HFFc6 (cell line): ENCODE results near the gene SPAG8. TPM values are rescaled to one million over a fixed set of nuclear protein-coding genes. Genes with fewer than 3 reads are reported as not detected.

ENCODE experiments used
- DNase-seq: peaks from one replicate; pipeline ENCODE4 v3.0.0-alpha.2; 2018
- H3K27ac Mint-ChIP-seq: 2 replicates; pipeline ENCODE4 v1.8.0; 2020; ENCODE audit warnings: mild to moderate bottlenecking, mixed read lengths
- H3K27me3 Mint-ChIP-seq: 2 replicates; pipeline ENCODE4 v1.8.0; 2021; ENCODE audit warnings: mild to moderate bottlenecking, moderate library complexity, mixed read lengths; ENCODE audit not compliant: insufficient read depth
- H3K36me3 Mint-ChIP-seq: 2 replicates; pipeline ENCODE4 v1.8.0; 2021; ENCODE audit warnings: low read depth, mixed read lengths
- H3K4me1 Mint-ChIP-seq: 2 replicates; pipeline ENCODE4 v1.8.0; 2020; ENCODE audit warnings: low read depth, mixed read lengths
- H3K4me3 Mint-ChIP-seq: 2 replicates; pipeline ENCODE4 v1.8.0; 2020; ENCODE audit warnings: mild to moderate bottlenecking, moderate library complexity, mixed read lengths
- H3K9me3 Mint-ChIP-seq: 2 replicates; pipeline ENCODE4 v1.8.0; 2020; ENCODE audit warnings: mild to moderate bottlenecking, mixed read lengths
- total RNA-seq, 6 experiments: library from RNA; stranded (reverse); fragmentation: NEBNext Ultra II Directional; extraction: Animal tissue kit (Norgen Biotek cat#: 25700); gene quantifications; 2 replicates in 1 of 6; 3 replicates in 5 of 6; pipeline ENCODE4 v1.2.3, GENCODE V29; 2021
- TF ChIP-seq, protein P1 (sequence below): fragments of 200-600 bp; sonication (generic); IDR thresholded peaks from 2 replicates; pipeline ENCODE4 v1.5.0; 2021; ENCODE audit warnings: antibody characterized with exemption, mild to moderate bottlenecking

Gene SPAG8
- total RNA-seq, 6 experiments from 2014 or later, result 0.80 to 1.7 (median 1.2) TPM

DNA sequence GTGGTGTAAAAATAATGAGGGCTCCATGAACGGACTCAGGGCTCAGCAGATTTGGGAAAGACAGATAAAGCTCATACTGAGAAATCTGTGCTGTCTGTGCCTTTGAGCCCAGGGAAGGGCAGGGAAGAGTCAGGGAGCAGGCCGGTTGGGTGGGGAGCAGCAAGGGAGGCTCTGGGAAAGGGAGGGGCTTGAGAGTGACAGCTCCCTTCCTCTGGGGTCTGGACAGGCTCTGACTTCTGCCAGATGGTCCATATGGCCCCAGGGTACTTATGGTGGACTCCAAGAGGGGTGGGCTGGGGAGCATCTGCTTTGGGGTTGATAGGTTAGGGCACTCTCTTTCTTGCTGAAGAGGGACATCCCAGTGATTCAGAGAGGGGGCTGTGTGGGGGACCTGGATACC is 18.6 kb downstream of the SPAG8 start:
- Mint-ChIP-seq H3K9me3 (no peaks in the 10 kb centered on the region), H3K27ac (peak overlapping the region; percentile 13), H3K36me3 (no peaks in the 10 kb centered on the region), H3K4me1 (peaks cover 69% of the 10 kb centered on the region), H3K27me3 (no peaks in the 10 kb centered on the region; the same call in none of the 2 replicates), H3K4me3 (peak overlapping the region; percentile 82)
- TF ChIP-seq, protein P1, sequence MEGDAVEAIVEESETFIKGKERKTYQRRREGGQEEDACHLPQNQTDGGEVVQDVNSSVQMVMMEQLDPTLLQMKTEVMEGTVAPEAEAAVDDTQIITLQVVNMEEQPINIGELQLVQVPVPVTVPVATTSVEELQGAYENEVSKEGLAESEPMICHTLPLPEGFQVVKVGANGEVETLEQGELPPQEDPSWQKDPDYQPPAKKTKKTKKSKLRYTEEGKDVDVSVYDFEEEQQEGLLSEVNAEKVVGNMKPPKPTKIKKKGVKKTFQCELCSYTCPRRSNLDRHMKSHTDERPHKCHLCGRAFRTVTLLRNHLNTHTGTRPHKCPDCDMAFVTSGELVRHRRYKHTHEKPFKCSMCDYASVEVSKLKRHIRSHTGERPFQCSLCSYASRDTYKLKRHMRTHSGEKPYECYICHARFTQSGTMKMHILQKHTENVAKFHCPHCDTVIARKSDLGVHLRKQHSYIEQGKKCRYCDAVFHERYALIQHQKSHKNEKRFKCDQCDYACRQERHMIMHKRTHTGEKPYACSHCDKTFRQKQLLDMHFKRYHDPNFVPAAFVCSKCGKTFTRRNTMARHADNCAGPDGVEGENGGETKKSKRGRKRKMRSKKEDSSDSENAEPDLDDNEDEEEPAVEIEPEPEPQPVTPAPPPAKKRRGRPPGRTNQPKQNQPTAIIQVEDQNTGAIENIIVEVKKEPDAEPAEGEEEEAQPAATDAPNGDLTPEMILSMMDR, result no peak
- DNase-seq, result no peak

DNA sequence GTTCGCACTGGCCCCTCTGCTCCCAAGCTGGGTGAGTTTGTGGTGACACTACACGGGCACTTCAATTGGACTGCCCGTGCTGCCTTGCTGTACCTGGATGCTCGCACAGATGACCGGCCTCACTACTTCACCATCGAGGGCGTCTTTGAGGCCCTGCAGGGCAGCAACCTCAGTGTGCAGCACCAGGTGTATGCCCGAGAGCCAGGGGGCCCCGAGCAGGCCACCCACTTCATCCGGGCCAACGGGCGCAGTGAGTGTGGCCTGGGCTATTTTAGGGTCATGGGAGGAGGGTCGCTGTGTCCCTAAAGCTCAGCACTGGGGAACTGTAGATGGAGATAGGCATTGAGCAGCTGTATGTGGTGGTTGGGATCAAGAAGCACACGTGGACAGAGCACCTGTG is 19.2 kb downstream of the SPAG8 start:
- peak overlapping the region; percentile 82 for H3K4me3 Mint-ChIP-seq
- H3K36me3 Mint-ChIP-seq, result no peaks in the 10 kb centered on the region
- peaks cover 65% of the 10 kb centered on the region for H3K4me1 Mint-ChIP-seq
- no peaks in the 10 kb centered on the region for H3K9me3 Mint-ChIP-seq
- peak overlapping the region; percentile 68 for H3K27ac Mint-ChIP-seq
- TF ChIP-seq, protein P1, result no peak
- DNase-seq, result no peak
- peaks cover 2% of the 10 kb centered on the region for H3K27me3 Mint-ChIP-seq

DNA sequence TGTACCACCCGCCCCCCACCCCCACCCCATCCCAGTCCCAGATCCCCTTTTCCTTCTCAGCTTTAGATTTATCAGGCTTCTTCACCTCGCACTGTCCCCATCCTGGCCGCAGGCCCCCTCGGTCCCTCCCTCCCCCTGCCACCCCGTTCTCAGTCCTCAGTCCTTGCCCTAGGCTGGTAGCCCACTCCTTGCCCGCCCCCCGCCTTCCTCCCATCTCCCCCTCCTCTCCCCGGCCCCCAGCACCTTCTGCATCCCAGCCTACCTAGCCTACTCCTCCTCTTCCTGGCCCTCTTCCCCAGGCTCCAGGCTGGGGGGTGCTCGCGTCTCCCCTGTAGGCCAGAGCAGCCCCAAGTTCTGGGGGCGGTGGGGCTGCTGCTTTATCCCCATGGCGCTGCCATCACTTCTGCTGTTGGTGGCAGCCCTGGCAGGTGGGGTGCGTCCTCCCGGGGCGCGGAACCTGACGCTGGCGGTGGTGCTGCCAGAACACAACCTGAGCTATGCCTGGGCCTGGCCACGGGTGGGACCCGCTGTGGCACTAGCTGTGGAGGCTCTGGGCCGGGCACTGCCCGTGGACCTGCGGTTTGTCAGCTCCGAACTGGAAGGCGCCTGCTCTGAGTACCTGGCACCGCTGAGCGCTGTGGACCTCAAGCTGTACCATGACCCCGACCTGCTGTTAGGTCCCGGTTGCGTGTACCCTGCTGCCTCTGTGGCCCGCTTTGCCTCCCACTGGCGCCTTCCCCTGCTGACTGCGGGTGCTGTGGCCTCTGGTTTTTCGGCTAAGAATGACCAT is 19.8 kb downstream of the SPAG8 start:
- DNase-seq, result no peak
- Mint-ChIP-seq H3K9me3 (no peaks in the 10 kb centered on the region), H3K27ac (peak overlapping the region; percentile 68), H3K4me3 (peak overlapping the region; percentile 82), H3K4me1 (peaks cover 65% of the 10 kb centered on the region), H3K27me3 (peaks cover 5% of the 10 kb centered on the region), H3K36me3 (no peaks in the 10 kb centered on the region)
- TF ChIP-seq, protein P1, result no peak

DNA sequence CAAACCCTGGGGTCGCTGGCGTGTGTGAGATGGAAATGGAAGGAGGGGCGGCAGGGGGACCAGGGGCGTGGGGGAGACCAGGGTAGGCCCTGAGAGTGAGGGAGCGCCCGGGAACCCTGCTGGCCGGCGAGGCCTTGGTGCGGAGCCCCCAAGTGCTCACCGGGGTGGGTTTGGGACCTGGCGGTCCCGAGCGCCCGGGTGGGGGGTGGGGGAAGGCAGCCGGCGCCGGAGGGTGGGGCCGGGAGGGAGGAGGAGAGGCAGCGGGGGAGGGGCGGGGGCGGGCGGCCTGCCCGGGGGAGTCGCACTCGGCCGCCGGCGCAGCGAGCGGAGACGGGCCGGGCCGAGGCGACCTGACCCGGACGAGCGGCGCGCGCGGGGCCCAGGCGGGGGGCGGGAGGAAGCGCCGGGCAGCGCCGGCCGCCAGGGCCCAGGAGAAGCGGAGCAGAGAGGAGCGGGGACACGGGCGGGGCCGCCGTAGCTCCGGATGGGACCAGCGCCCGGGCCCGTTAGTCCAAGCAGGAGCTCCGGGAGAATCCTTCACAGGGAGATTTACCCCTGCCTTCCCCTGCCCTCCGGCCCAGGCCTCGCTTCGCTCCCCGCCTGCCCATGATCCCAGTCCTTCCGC is 20.7 kb downstream of the SPAG8 start, which contains the start of gene NPR2:
TSS of gene NPR2 (plus strand) at position 295 of the 625 bp plus-strand sequence. CDS start 818 bp downstream, outside the sequence.
- Mint-ChIP-seq H3K9me3 (no peaks in the 10 kb centered on the region), H3K4me3 (peak within 1 kb of the TSS; percentile 82), H3K36me3 (no peaks in the 10 kb centered on the region), H3K27ac (peak within 1 kb of the TSS; percentile 82), H3K27me3 (peaks cover 5% of the 10 kb centered on the region), H3K4me1 (peaks cover 57% of the 10 kb centered on the region)
- TF ChIP-seq, protein P1, result no peak
- no peak for DNase-seq

DNA sequence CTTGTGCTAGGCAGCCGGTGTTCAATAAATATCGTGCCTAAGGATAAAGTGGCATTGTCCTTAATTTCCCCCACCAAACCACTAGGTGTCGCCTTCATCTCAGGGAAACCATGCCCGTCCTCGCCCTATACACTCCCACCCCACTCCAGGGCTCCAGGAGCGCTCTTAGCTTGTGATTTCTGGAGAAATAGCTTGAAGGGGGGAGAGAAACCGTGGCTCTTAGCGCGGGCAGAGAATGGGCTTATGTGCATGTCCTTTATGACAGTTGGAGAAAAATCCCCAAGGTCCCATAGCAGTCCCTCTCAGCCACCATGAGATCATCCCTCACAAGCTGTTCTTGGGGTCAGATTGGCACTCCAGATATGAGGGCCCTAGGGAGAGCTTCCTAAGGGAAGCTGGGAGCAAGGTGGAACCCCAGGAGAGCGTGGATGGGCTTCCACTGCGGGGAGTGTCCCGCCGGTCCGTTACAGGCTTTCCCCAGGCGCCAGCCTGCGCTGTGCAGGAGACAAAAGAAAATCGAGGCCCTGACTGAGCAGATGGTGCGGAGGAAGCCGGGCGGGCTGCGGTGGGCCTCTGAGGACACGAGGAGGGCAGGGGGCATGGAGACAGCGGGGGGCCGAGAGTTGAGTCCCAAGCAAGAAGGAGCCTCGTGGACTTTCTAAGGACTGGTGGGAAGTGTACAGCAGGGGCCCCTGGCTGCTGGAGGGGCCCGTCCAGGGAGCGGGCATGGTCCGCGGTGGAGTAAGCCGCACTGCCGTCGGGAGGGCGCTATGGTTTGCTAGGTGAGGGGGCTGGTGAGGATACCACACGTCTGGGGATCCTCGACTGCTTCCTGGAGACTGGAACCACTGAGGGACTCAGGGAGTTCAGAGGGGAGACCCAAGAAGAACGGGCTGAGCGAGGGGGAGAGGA is 21.4 kb downstream of the SPAG8 start:
- peak; percentile 73 for DNase-seq
- peaks cover 5% of the 10 kb centered on the region for H3K27me3 Mint-ChIP-seq
- no peaks in the 10 kb centered on the region for H3K9me3 Mint-ChIP-seq
- peak overlapping the region; percentile 78 for H3K4me3 Mint-ChIP-seq
- H3K27ac Mint-ChIP-seq, result peak overlapping the region; percentile 82
- H3K36me3 Mint-ChIP-seq, result no peaks in the 10 kb centered on the region
- TF ChIP-seq, protein P1, result peak; percentile 93
- peaks cover 49% of the 10 kb centered on the region for H3K4me1 Mint-ChIP-seq
